ENCODE measurements around the gene BRD4.

Gene BRD4

GRCh38 chr19:15201374-15202023, 130.8 kb downstream of the BRD4 start:
- Histone ChIP-seq H3K4ac (ENCODE audit: low read length) (peak overlapping the region; percentile 84), H2BK120ac (ENCODE audit: low read depth, low read length) (no peak overlapping the region), H3K18ac (ENCODE audit: low read length) (peak overlapping the region; percentile 93), H3K27me3 (ENCODE audit: control insufficient read depth in 3 of 3, insufficient read depth in 3 of 3, low read depth in 1 of 3, low read length in 3 of 3) (no peaks in the 10 kb centered on the region), H4K91ac (ENCODE audit: low read depth, low read length, poor library complexity) (peak overlapping the region; percentile 53), H2BK5ac (ENCODE audit: low read length) (peak overlapping the region; percentile 97), H3K4me1 (ENCODE audit: control insufficient read depth in 2 of 2, insufficient read depth in 1 of 2, low read depth in 1 of 2, low read length in 2 of 2) (peaks cover 7 to 11% of the 10 kb centered on the region in 2 donors), H2BK15ac (ENCODE audit: low read length) (peak overlapping the region; percentile 94), H2BK12ac (ENCODE audit: low read length) (peak overlapping the region; percentile 73), H2AK5ac (ENCODE audit: low read depth, low read length) (peak overlapping the region; percentile 63), H3K79me1 (ENCODE audit: low read depth, low read length) (peaks cover 11% of the 10 kb centered on the region), H3K27ac (replicated peaks; ENCODE audit: low read length) (no peak overlapping the region), H4K8ac (ENCODE audit: low read depth, low read length) (no peak overlapping the region), H3K14ac (ENCODE audit: low read length) (peak overlapping the region; percentile 82), H3K23ac (ENCODE audit: low read depth, low read length, poor library complexity) (no peak overlapping the region), H3K4me3 (ENCODE audit: low read length in 2 of 2) (peak overlapping the region; percentile 50 to 77), H3K9me3 (replicated peaks in 1 of 2; ENCODE audit: control insufficient read depth in 2 of 2, insufficient read depth in 1 of 2, low read depth in 1 of 2, low read length in 2 of 2) (peaks cover 0 to 8% of the 10 kb centered on the region in 2 donors), H3K36me3 (replicated peaks in 1 of 2; ENCODE audit: control insufficient read depth in 2 of 2, insufficient read depth in 2 of 2, low read length in 2 of 2) (peaks cover 14 to 29% of the 10 kb centered on the region in 2 donors), H2AFZ (ENCODE audit: low read length) (peak overlapping the region; percentile 91), H3K4me2 (ENCODE audit: insufficient read depth, low read length, poor library complexity, severe bottlenecking) (peak overlapping the region; percentile 40), H3K9ac (ENCODE audit: low read depth, low read length, poor library complexity) (no peak overlapping the region)
- no CpG with 5 or more reads among the region's 18 CpGs for WGBS, 2 donors (ENCODE audit: extremely low coverage in 2 of 2, insufficient read length in 2 of 2, insufficient replicate concordance in 1 of 2)
- DNase-seq (ENCODE audit: low spot score): no peak

- Histone ChIP-seq H3K4me1 (ENCODE audit: control insufficient read depth in 2 of 2, insufficient read depth in 1 of 2, low read depth in 1 of 2, low read length in 2 of 2) (peaks cover 7 to 11% of the 10 kb centered on the region in 2 donors), H3K4me3 (ENCODE audit: low read length in 2 of 2) (peak within 1 kb of the TSS; percentile 77 to 88), H2BK12ac (ENCODE audit: low read length) (peak within 1 kb of the TSS; percentile 73), H2AK5ac (ENCODE audit: low read depth, low read length) (peak within 1 kb of the TSS; percentile 82), H3K36me3 (replicated peaks in 1 of 2; ENCODE audit: control insufficient read depth in 2 of 2, insufficient read depth in 2 of 2, low read length in 2 of 2) (peaks cover 14 to 33% of the 10 kb centered on the region in 2 donors), H3K9me3 (replicated peaks in 1 of 2; ENCODE audit: control insufficient read depth in 2 of 2, insufficient read depth in 1 of 2, low read depth in 1 of 2, low read length in 2 of 2) (peaks cover 0 to 5% of the 10 kb centered on the region in 2 donors), H3K9ac (ENCODE audit: low read depth, low read length, poor library complexity) (peak within 1 kb of the TSS; percentile 89), H2AFZ (ENCODE audit: low read length) (peak within 1 kb of the TSS; percentile 91), H4K91ac (ENCODE audit: low read depth, low read length, poor library complexity) (peak within 1 kb of the TSS; percentile 53), H4K8ac (ENCODE audit: low read depth, low read length) (no peak within 1 kb of the TSS), H2BK15ac (ENCODE audit: low read length) (peak within 1 kb of the TSS; percentile 96), H2BK5ac (ENCODE audit: low read length) (peak within 1 kb of the TSS; percentile 97), H3K4ac (ENCODE audit: low read length) (peak within 1 kb of the TSS; percentile 84), H3K27ac (replicated peaks; ENCODE audit: low read length) (peak within 1 kb of the TSS; percentile 59), H3K4me2 (ENCODE audit: insufficient read depth, low read length, poor library complexity, severe bottlenecking) (peak within 1 kb of the TSS; percentile 75), H3K18ac (ENCODE audit: low read length) (peak within 1 kb of the TSS; percentile 96), H3K27me3 (ENCODE audit: control insufficient read depth in 3 of 3, insufficient read depth in 3 of 3, low read depth in 1 of 3, low read length in 3 of 3) (no peaks in the 10 kb centered on the region), H3K23ac (ENCODE audit: low read depth, low read length, poor library complexity) (peak within 1 kb of the TSS; percentile 44), H3K14ac (ENCODE audit: low read length) (peak within 1 kb of the TSS; percentile 82), H3K79me1 (ENCODE audit: low read depth, low read length) (peaks cover 13% of the 10 kb centered on the region), H2BK120ac (ENCODE audit: low read depth, low read length) (no peak within 1 kb of the TSS)
- no CpG with 5 or more reads among the region's 74 CpGs for WGBS, 2 donors (ENCODE audit: extremely low coverage in 2 of 2, insufficient read length in 2 of 2, insufficient replicate concordance in 1 of 2)
- peak; percentile 51 for DNase-seq (ENCODE audit: low spot score)
Measured at GRCh38 chr19:15200553-15201364, 131.6 kb downstream of the BRD4 start, which contains the start of gene NOTCH3. TSS of gene NOTCH3 (minus strand) at chr19:15200995. CDS start at chr19:15200905, 90 bp downstream.

GRCh38 chr19:15199661-15200552, 132.4 kb downstream of the BRD4 start:
- H3K27me3 ChIP-seq (ENCODE audit: control insufficient read depth in 3 of 3, insufficient read depth in 3 of 3, low read depth in 1 of 3, low read length in 3 of 3): no peaks in the 10 kb centered on the region
- no peak overlapping the region for H4K8ac ChIP-seq (ENCODE audit: low read depth, low read length)
- H2BK12ac ChIP-seq (ENCODE audit: low read length): no peak overlapping the region
- DNase-seq (ENCODE audit: low spot score): peak; percentile 83
- peak overlapping the region; percentile 96 for H3K18ac ChIP-seq (ENCODE audit: low read length)
- peak overlapping the region; percentile 89 for H3K9ac ChIP-seq (ENCODE audit: low read depth, low read length, poor library complexity)
- H3K23ac ChIP-seq (ENCODE audit: low read depth, low read length, poor library complexity): peak overlapping the region; percentile 4
- peaks cover 7 to 14% of the 10 kb centered on the region in 2 donors for H3K4me1 ChIP-seq (ENCODE audit: control insufficient read depth in 2 of 2, insufficient read depth in 1 of 2, low read depth in 1 of 2, low read length in 2 of 2)
- H3K4me3 ChIP-seq (ENCODE audit: low read length in 2 of 2): peak overlapping the region; percentile 77 to 88
- H2BK5ac ChIP-seq (ENCODE audit: low read length): peak overlapping the region; percentile 97
- peak overlapping the region; percentile 4 for H4K91ac ChIP-seq (ENCODE audit: low read depth, low read length, poor library complexity)
- H3K79me1 ChIP-seq (ENCODE audit: low read depth, low read length): peaks cover 15% of the 10 kb centered on the region
- H3K36me3 ChIP-seq (replicated peaks in 1 of 2; ENCODE audit: control insufficient read depth in 2 of 2, insufficient read depth in 2 of 2, low read length in 2 of 2): peaks cover 14 to 36% of the 10 kb centered on the region in 2 donors
- H3K14ac ChIP-seq (ENCODE audit: low read length): no peak overlapping the region
- peak overlapping the region; percentile 75 for H3K4me2 ChIP-seq (ENCODE audit: insufficient read depth, low read length, poor library complexity, severe bottlenecking)
- peak overlapping the region; percentile 59 for H3K27ac ChIP-seq (replicated peaks; ENCODE audit: low read length)
- peak overlapping the region; percentile 91 for H2AFZ ChIP-seq (ENCODE audit: low read length)
- H3K9me3 ChIP-seq (replicated peaks in 1 of 2; ENCODE audit: control insufficient read depth in 2 of 2, insufficient read depth in 1 of 2, low read depth in 1 of 2, low read length in 2 of 2): peaks cover 0 to 5% of the 10 kb centered on the region in 2 donors
- no CpG with 5 or more reads among the region's 82 CpGs for WGBS, 2 donors (ENCODE audit: extremely low coverage in 2 of 2, insufficient read length in 2 of 2, insufficient replicate concordance in 1 of 2)
- no peak overlapping the region for H2BK120ac ChIP-seq (ENCODE audit: low read depth, low read length)
- peak overlapping the region; percentile 38 for H3K4ac ChIP-seq (ENCODE audit: low read length)
- peak overlapping the region; percentile 96 for H2BK15ac ChIP-seq (ENCODE audit: low read length)
- H2AK5ac ChIP-seq (ENCODE audit: low read depth, low read length): peak overlapping the region; percentile 82
